ENCODE measurements around the gene CMC2.

CMC2 gene

GRCh38 chr16:80972611-80973010 is 34.1 kb downstream of the CMC2 start:
- DNase-seq: no peak

GRCh38 chr16:80971819-80972218 is 34.9 kb downstream of the CMC2 start:
- DNase-seq: no peak

GRCh38 chr16:80969114-80969484 is 37.6 kb downstream of the CMC2 start:
- DNase-seq: no peak

- DNase-seq: no peak
Measured at GRCh38 chr16:80968386-80969113, 38.1 kb downstream of the CMC2 start.

GRCh38 chr16:80966617-80967016 is 40.1 kb downstream of the CMC2 start:
- DNase-seq: no peak

- no peak for DNase-seq
Measured at GRCh38 chr16:80964351-80964750, 42.3 kb downstream of the CMC2 start.

GRCh38 chr16:80962879-80963278 is 43.8 kb downstream of the CMC2 start:
- no peak for DNase-seq

- DNase-seq: no peak
Measured at GRCh38 chr16:80958284-80958683, 48.4 kb downstream of the CMC2 start.

- DNase-seq: no peak
Measured at GRCh38 chr16:80954985-80955384, 51.7 kb downstream of the CMC2 start.

GRCh38 chr16:80948886-80949493 is 57.7 kb downstream of the CMC2 start:
- DNase-seq: no peak

- DNase-seq: no peak
Measured at GRCh38 chr16:80947708-80948625, 58.7 kb downstream of the CMC2 start.

GRCh38 chr16:80947239-80947638 is 59.4 kb downstream of the CMC2 start:
- DNase-seq: no peak

- DNase-seq: no peak
Measured at GRCh38 chr16:80946481-80946880, 60.2 kb downstream of the CMC2 start.

- no peak for DNase-seq
Measured at GRCh38 chr16:80940069-80940856, 66.4 kb downstream of the CMC2 start.

- no peak for DNase-seq
Measured at GRCh38 chr16:80938879-80939260, 67.8 kb downstream of the CMC2 start.

- no peak for DNase-seq
Measured at GRCh38 chr16:80938004-80938878, 68.4 kb downstream of the CMC2 start.

- no peak for DNase-seq
Measured at GRCh38 chr16:80936410-80936809, 70.3 kb downstream of the CMC2 start.

GRCh38 chr16:80935691-80936090 is 71.0 kb downstream of the CMC2 start:
- no peak for DNase-seq

GRCh38 chr16:80932708-80933095 is 74.0 kb downstream of the CMC2 start:
- DNase-seq: no peak

GRCh38 chr16:80931801-80932707 is 74.6 kb downstream of the CMC2 start:
- no peak for DNase-seq

Data from CD4-positive, alpha-beta T cell treated with Interleukin-21 for 1 hour (primary cell).